Keratinocyte (primary cell): Measurements from ENCODE around the gene TBC1D20. TPM values are rescaled to one million over a fixed set of nuclear protein-coding genes. Genes with fewer than 3 reads are reported as not detected.

ENCODE experiments used
- DNase-seq: peaks from one replicate; pipeline ENCODE4 v3.0.0-alpha.2; 2011; ENCODE audit warnings: low read depth, missing footprints, low spot score
- FAIRE-seq: peaks from 2 replicates; lab custom pipeline; 2011; peaks lifted over from hg19 to GRCh38; lab: Jason Lieb, UNC
- H2AFZ ChIP-seq: 2 replicates; pipeline ENCODE4 v1.6.0; 2012; ENCODE audit warnings: low read length, control low read depth, inconsistent platforms; ENCODE audit not compliant: control insufficient read depth
- H3K27ac ChIP-seq: 2 replicates; pipeline ENCODE4 v1.5.1; 2011; ENCODE audit warnings: low read length; ENCODE audit not compliant: control insufficient read depth, insufficient read depth
- H3K27me3 ChIP-seq: 3 replicates; pipeline ENCODE4 v1.6.0; 2011; ENCODE audit warnings: low read length; ENCODE audit not compliant: control insufficient read depth, insufficient read depth; ENCODE audit errors: extremely low read depth
- H3K36me3 ChIP-seq, 2 experiments: 2 replicates in 1 of 2; 3 replicates in 1 of 2; pipeline ENCODE4 v1.5.1; 2011; ENCODE audit warnings: low read length in 2 of 2, mild to moderate bottlenecking in 1 of 2; ENCODE audit not compliant: control insufficient read depth in 2 of 2, insufficient read depth in 2 of 2; ENCODE audit errors: extremely low read depth in 1 of 2
- H3K4me1 ChIP-seq: 3 replicates; pipeline ENCODE4 v1.5.1; 2011; ENCODE audit warnings: low read length; ENCODE audit not compliant: control insufficient read depth, insufficient read depth; ENCODE audit errors: extremely low read depth
- H3K4me2 ChIP-seq: 3 replicates; pipeline ENCODE4 v1.6.0; 2011; ENCODE audit warnings: low read depth, low read length; ENCODE audit not compliant: control insufficient read depth, insufficient read depth; ENCODE audit errors: extremely low read depth
- H3K4me3 ChIP-seq, 3 experiments: fragments of 200-600 bp in 1 of 3; sonication (generic) in 1 of 3; 2 replicates in 2 of 3; 3 replicates in 1 of 3; pipeline ENCODE4 v1.5.1; 2011 to 2016; ENCODE audit warnings: low read length in 3 of 3, mild to moderate bottlenecking in 3 of 3, control low read depth in 2 of 3, inconsistent platforms in 1 of 3, low read depth in 1 of 3, mixed read lengths in 1 of 3, mixed run types in 1 of 3, moderate library complexity in 1 of 3; ENCODE audit not compliant: control insufficient read depth in 2 of 3, insufficient read depth in 2 of 3; ENCODE audit errors: extremely low read depth in 1 of 3
- H3K79me2 ChIP-seq: 2 replicates; pipeline ENCODE4 v1.6.0; 2012; ENCODE audit warnings: low read length; ENCODE audit not compliant: control insufficient read depth, insufficient read depth
- H3K9ac ChIP-seq: 3 replicates; pipeline ENCODE4 v1.6.0; 2011; ENCODE audit warnings: low read length; ENCODE audit not compliant: control insufficient read depth, insufficient read depth; ENCODE audit errors: extremely low read depth
- H3K9me1 ChIP-seq: 3 replicates; pipeline ENCODE4 v1.6.0; 2011; ENCODE audit warnings: low read length; ENCODE audit not compliant: control insufficient read depth, insufficient read depth; ENCODE audit errors: extremely low read depth
- H3K9me3 ChIP-seq: 2 replicates; pipeline ENCODE4 v1.5.1; 2012; ENCODE audit warnings: low read depth, low read length; ENCODE audit not compliant: control insufficient read depth
- H4K20me1 ChIP-seq: 3 replicates; pipeline ENCODE4 v1.6.0; 2011; ENCODE audit warnings: low read length; ENCODE audit not compliant: control insufficient read depth, insufficient read depth; ENCODE audit errors: extremely low read depth
- EZH2 ChIP-seq: IDR thresholded peaks from one replicate; pipeline ENCODE4 v1.6.1; 2012; ENCODE audit warnings: inconsistent platforms, mild to moderate bottlenecking, low read length, moderate library complexity
- dilution Hi-C: fragments of 300-500 bp; cut with MboI; formaldehyde crosslinking; loops from one replicate; pipeline ENCODE4 v1.7.0; 2020; ENCODE audit warnings: low sequenced_read_pairs; ENCODE audit not compliant: extremely low pct_ligation_motif_present
- polyA plus RNA-seq, 5 experiments: library from polyadenylated mRNA; depleted of rRNA in 3 of 5; stranded (reverse) in 3 of 5; stranded (forward) in 1 of 5; unstranded in 1 of 5; fragments of >200 nt; gene quantifications; 1 replicate in 1 of 5; 2 replicates in 3 of 5; 3 replicates in 1 of 5; pipeline versions ENCODE4 v1.2.1 to v1.2.3, GENCODE V29; 2011 to 2012; ENCODE audit warnings: missing spikeins in 2 of 5, low read depth in 1 of 5, low replicate concordance in 1 of 5
- TF ChIP-seq, protein P1 (sequence below), 3 experiments: IDR thresholded peaks in 1 of 3; conservative IDR thresholded peaks in 1 of 3; optimal IDR thresholded peaks in 1 of 3; 2 replicates in 2 of 3; 3 replicates in 1 of 3; pipeline versions ENCODE3 to v1.5.1; 2011; ENCODE audit warnings: low read length in 3 of 3, mild to moderate bottlenecking in 3 of 3, moderate library complexity in 2 of 3, control low read depth in 1 of 3, inconsistent platforms in 1 of 3; ENCODE audit not compliant: insufficient read depth in 2 of 3; ENCODE audit errors: extremely low read depth in 1 of 3

Gene TBC1D20
- polyA plus RNA-seq, 1 donor (not counting 4 experiments of a cell fraction or from before 2014, with no cell fraction given): 24.5 TPM

GRCh38 chr20:407133-407952 is 55.0 kb downstream of the TBC1D20 start:
- FAIRE-seq (peak; percentile 69), DNase-seq (no peak)
- H4K20me1 ChIP-seq: no peaks in the 10 kb centered on the region
- peak overlapping the region; percentile 81 for H2AFZ ChIP-seq
- H3K36me3 ChIP-seq: peaks cover 15 to 21% of the 10 kb centered on the region in 2 experiments
- no peaks in the 10 kb centered on the region for H3K9me3 ChIP-seq
- dilution Hi-C loops: no loop called here
- H3K4me2 ChIP-seq: peak overlapping the region; percentile 96
- peak overlapping the region; percentile 84 for H3K9ac ChIP-seq
- peaks cover 30% of the 10 kb centered on the region for H3K4me1 ChIP-seq
- no peaks in the 10 kb centered on the region for H3K27me3 ChIP-seq
- TF ChIP-seq EZH2: no peak
- TF ChIP-seq, protein P1, sequence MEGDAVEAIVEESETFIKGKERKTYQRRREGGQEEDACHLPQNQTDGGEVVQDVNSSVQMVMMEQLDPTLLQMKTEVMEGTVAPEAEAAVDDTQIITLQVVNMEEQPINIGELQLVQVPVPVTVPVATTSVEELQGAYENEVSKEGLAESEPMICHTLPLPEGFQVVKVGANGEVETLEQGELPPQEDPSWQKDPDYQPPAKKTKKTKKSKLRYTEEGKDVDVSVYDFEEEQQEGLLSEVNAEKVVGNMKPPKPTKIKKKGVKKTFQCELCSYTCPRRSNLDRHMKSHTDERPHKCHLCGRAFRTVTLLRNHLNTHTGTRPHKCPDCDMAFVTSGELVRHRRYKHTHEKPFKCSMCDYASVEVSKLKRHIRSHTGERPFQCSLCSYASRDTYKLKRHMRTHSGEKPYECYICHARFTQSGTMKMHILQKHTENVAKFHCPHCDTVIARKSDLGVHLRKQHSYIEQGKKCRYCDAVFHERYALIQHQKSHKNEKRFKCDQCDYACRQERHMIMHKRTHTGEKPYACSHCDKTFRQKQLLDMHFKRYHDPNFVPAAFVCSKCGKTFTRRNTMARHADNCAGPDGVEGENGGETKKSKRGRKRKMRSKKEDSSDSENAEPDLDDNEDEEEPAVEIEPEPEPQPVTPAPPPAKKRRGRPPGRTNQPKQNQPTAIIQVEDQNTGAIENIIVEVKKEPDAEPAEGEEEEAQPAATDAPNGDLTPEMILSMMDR (optimal IDR thresholded peaks at IDR 0.05 in 1 of 3, IDR thresholded peaks at IDR 0.05 in 1 of 3, conservative IDR thresholded peaks at IDR 0.05 in 1 of 3; ENCODE audit: extremely low read depth in 1 of 3, insufficient read depth in 2 of 3, low read length in 3 of 3): peak in 2 of 3 experiments; percentile 24 to 39
- H3K9me1 ChIP-seq: peaks cover 6% of the 10 kb centered on the region
- peaks cover 41% of the 10 kb centered on the region for H3K79me2 ChIP-seq
- peak overlapping the region; percentile 88 for H3K27ac ChIP-seq
- H3K4me3 ChIP-seq: peak overlapping the region; percentile 35 to 77 (median 72)

DNA sequence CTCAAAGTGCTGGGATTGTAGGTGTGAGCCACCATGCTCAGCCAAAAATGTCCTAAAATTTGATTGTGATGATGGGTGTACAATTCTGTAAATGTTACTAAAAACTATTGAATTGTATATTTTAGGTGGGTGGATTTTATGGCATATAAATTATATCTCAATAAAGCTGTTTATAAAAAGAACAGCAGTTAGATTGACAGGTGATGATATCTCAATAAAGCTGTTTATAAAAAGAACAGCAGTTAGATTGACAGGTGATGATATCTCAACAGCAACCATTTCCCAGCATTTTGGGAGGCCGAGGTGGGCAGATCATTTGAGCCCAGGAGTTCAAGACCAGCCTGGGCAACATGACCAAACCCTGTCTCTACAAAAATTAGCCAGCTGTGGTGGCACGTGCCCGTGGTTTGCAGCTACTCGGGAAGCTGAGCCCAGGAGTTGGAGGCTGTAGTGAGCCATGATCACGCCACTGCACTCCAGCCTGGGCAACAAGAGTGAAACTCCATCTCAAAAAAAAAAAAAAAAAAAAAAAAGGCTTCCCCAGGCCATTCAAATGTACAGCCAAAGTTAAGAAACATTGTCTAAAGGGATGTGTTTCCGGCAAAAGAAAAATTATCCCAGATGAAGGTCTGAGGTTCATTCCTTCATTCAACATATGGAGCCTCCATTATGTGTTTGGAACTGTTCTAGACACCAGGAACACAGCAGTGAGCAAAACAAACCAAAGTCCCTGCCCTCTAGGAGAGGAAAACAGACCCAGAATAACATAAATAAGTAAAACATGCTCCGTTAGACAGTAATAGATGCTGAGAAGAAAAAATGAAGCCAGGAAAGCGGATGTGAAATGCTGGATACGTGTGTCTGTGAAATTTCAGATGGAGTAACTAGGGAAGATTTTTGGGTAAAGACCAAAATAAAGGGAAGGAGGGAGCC is 55.9 kb downstream of the TBC1D20 start:
- dilution Hi-C loops: no loop called here
- Histone ChIP-seq H3K4me1 (peaks cover 38% of the 10 kb centered on the region), H3K4me2 (peak overlapping the region; percentile 96), H3K36me3 (peaks cover 12 to 16% of the 10 kb centered on the region in 2 experiments), H3K9me3 (no peaks in the 10 kb centered on the region), H3K9me1 (peaks cover 6% of the 10 kb centered on the region), H3K9ac (peak overlapping the region; percentile 84), H4K20me1 (no peaks in the 10 kb centered on the region), H3K27ac (peak overlapping the region; percentile 88), H2AFZ (peak overlapping the region; percentile 81), H3K4me3 (peak overlapping the region in 2 of 3 experiments; percentile 72 to 77), H3K79me2 (peaks cover 32% of the 10 kb centered on the region), H3K27me3 (no peaks in the 10 kb centered on the region)
- FAIRE-seq: no peak
- no peak for DNase-seq
- TF ChIP-seq EZH2: no peak
- TF ChIP-seq, protein P1 (optimal IDR thresholded peaks at IDR 0.05 in 1 of 3, IDR thresholded peaks at IDR 0.05 in 1 of 3, conservative IDR thresholded peaks at IDR 0.05 in 1 of 3; ENCODE audit: extremely low read depth in 1 of 3, insufficient read depth in 2 of 3, low read length in 3 of 3): no peak
